IMR-90 (cell line): ENCODE data around the gene ZNF575. TPM values are rescaled to one million over a fixed set of nuclear protein-coding genes. Genes with fewer than 3 reads are reported as not detected.

Experiments
- ATAC-seq: fragments of 200-7000 bp; cut with Tn5 transposase; 2 replicates; pipeline ENCODE4 v1.9.1; 2020; ENCODE audit warnings: low read depth, mild to moderate bottlenecking, moderate library complexity
- BruUV-seq: library from RNA; stranded (reverse); fragments of 400-500 nt; replicated peaks from 2 replicates; lab custom pipeline; 2021; lab: Mats Ljungman, UMichigan
- CTCF ChIA-PET: fragments of 300-600 bp; formaldehyde crosslinking; extraction: SDS; loops from one replicate; lab custom pipeline; 2021; ENCODE audit warnings: antibody characterized with exemption; lab: Yijun Ruan, JAX
- POLR2A ChIA-PET: fragments of 300-600 bp; sonication (Branson Sonifier 250); formaldehyde crosslinking; loops from one replicate; lab custom pipeline; 2022; ENCODE audit warnings: antibody characterized with exemption; ENCODE audit not compliant: unreplicated experiment; lab: Charles Lee
- DNase-seq: peaks from one replicate; pipeline ENCODE4 v3.0.0; 2013
- H2AFZ ChIP-seq: replicated peaks from 2 replicates; pipeline ENCODE3; 2013; ENCODE audit warnings: low read length, mild to moderate bottlenecking; ENCODE audit not compliant: poor library complexity
- H2AK5ac ChIP-seq: 2 replicates; pipeline ENCODE4 v1.6.1; 2013; ENCODE audit warnings: low read depth, low read length, inconsistent platforms
- H2AK9ac ChIP-seq: replicated peaks from 2 replicates; pipeline ENCODE3; 2013; ENCODE audit warnings: mild to moderate bottlenecking, low read depth, low read length, moderate library complexity; ENCODE audit not compliant: poor library complexity
- H2BK120ac ChIP-seq: 2 replicates; pipeline ENCODE4 v1.6.1; 2013; ENCODE audit warnings: low read depth, low read length, inconsistent platforms
- H2BK15ac ChIP-seq: 3 replicates; pipeline ENCODE4 v1.6.1; 2013; ENCODE audit warnings: low read depth, low read length, inconsistent platforms
- H2BK20ac ChIP-seq: 2 replicates; pipeline ENCODE4 v1.6.1; 2013; ENCODE audit warnings: low read depth, mild to moderate bottlenecking, inconsistent platforms, low read length, moderate library complexity
- H2BK5ac ChIP-seq: 2 replicates; pipeline ENCODE4 v1.6.1; 2013; ENCODE audit warnings: mild to moderate bottlenecking, low read depth, low read length, inconsistent platforms; ENCODE audit not compliant: poor library complexity, severe bottlenecking
- H3K14ac ChIP-seq: replicated peaks from 2 replicates; pipeline ENCODE4 v1.6.1; 2013; ENCODE audit warnings: low read depth, low read length, inconsistent platforms
- H3K18ac ChIP-seq: 2 replicates; pipeline ENCODE4 v1.6.1; 2013; ENCODE audit warnings: low read depth, low read length, control low read depth
- H3K23ac ChIP-seq: 2 replicates; pipeline ENCODE4 v1.6.1; 2013; ENCODE audit warnings: low read depth, low read length, inconsistent platforms
- H3K27ac ChIP-seq: 2 replicates; pipeline ENCODE4 v1.5.1; 2013; ENCODE audit warnings: mild to moderate bottlenecking, control low read depth, low read length; ENCODE audit not compliant: insufficient read depth
- H3K27me3 ChIP-seq: 2 replicates; pipeline ENCODE4 v1.6.1; 2013; ENCODE audit warnings: low read length; ENCODE audit not compliant: control insufficient read depth, insufficient read depth
- H3K36me3 ChIP-seq: 2 replicates; pipeline ENCODE4 v1.6.1; 2013; ENCODE audit warnings: low read length, mixed read lengths; ENCODE audit not compliant: control insufficient read depth, insufficient read depth
- H3K4ac ChIP-seq: 2 replicates; pipeline ENCODE4 v1.6.1; 2013; ENCODE audit warnings: low read depth, low read length, inconsistent platforms
- H3K4me1 ChIP-seq: 2 replicates; pipeline ENCODE4 v1.6.1; 2013; ENCODE audit warnings: low read length, mixed read lengths; ENCODE audit not compliant: control insufficient read depth, insufficient read depth
- H3K4me2 ChIP-seq: 2 replicates; pipeline ENCODE4 v1.6.1; 2013; ENCODE audit warnings: low read depth, mild to moderate bottlenecking, control low read depth, low read length, moderate library complexity
- H3K4me3 ChIP-seq: 2 replicates; pipeline ENCODE4 v1.5.1; 2013; ENCODE audit warnings: low read depth, mild to moderate bottlenecking, control low read depth, low read length, moderate library complexity; ENCODE audit not compliant: insufficient read depth
- H3K56ac ChIP-seq: 2 replicates; pipeline ENCODE4 v1.6.1; 2013; ENCODE audit warnings: low read length, inconsistent platforms; ENCODE audit not compliant: insufficient read depth; ENCODE audit errors: extremely low read depth
- H3K79me1 ChIP-seq, 2 experiments: 2 replicates each; pipeline ENCODE4 v1.6.1; 2013; ENCODE audit warnings: low read length in 2 of 2, inconsistent platforms in 1 of 2, low read depth in 1 of 2
- H3K9ac ChIP-seq: 2 replicates; pipeline ENCODE4 v1.6.1; 2013; ENCODE audit warnings: low read depth, low read length, control low read depth
- H3K9me1 ChIP-seq: 2 replicates; pipeline ENCODE4 v1.6.1; 2013; ENCODE audit warnings: low read length, inconsistent platforms; ENCODE audit not compliant: insufficient read depth
- H3K9me3 ChIP-seq: 2 replicates; pipeline ENCODE4 v1.6.1; 2013; ENCODE audit warnings: low read length; ENCODE audit not compliant: control insufficient read depth, insufficient read depth
- H4K20me1 ChIP-seq: 2 replicates; pipeline ENCODE4 v1.6.1; 2013; ENCODE audit warnings: low read length, inconsistent platforms; ENCODE audit not compliant: insufficient read depth
- H4K5ac ChIP-seq: 2 replicates; pipeline ENCODE4 v1.6.1; 2013; ENCODE audit warnings: mild to moderate bottlenecking, low read depth, low read length, control low read depth
- H4K8ac ChIP-seq, 2 experiments: 2 replicates each; pipeline ENCODE4 v1.6.1; 2013; ENCODE audit warnings: low read depth in 2 of 2, low read length in 2 of 2, control low read depth in 1 of 2, inconsistent platforms in 1 of 2
- H4K91ac ChIP-seq: 2 replicates; pipeline ENCODE4 v1.6.1; 2013; ENCODE audit warnings: low read depth, low read length, inconsistent platforms; ENCODE audit not compliant: insufficient read depth
- BHLHE40 ChIP-seq: fragments of 150-350 bp; IDR thresholded peaks from 2 replicates; pipeline ENCODE4 v1.6.1; 2016; ENCODE audit warnings: mild to moderate bottlenecking, low read depth, low read length
- CEBPB ChIP-seq: IDR thresholded peaks from 2 replicates; pipeline ENCODE4 v1.6.1; 2012; ENCODE audit warnings: low read depth, low read length, improper control_type of control experiment
- CHD1 ChIP-seq: IDR thresholded peaks from 2 replicates; pipeline ENCODE4 v1.6.1; 2012; ENCODE audit warnings: low read depth, low read length, improper control_type of control experiment
- ELK1 ChIP-seq: fragments of 150-350 bp; IDR thresholded peaks from 2 replicates; pipeline ENCODE4 v1.6.1; 2016; ENCODE audit warnings: low read depth, mild to moderate bottlenecking, low read length, moderate library complexity, borderline replicate concordance
- FOS ChIP-seq: fragments of 150-350 bp; IDR thresholded peaks from 2 replicates; pipeline ENCODE4 v1.6.1; 2016; ENCODE audit warnings: low read depth, low read length
- MAFK ChIP-seq: IDR thresholded peaks from 2 replicates; pipeline ENCODE4 v1.6.1; 2012; ENCODE audit warnings: low read depth, low read length, improper control_type of control experiment
- MAZ ChIP-seq: IDR thresholded peaks from 2 replicates; pipeline ENCODE4 v1.6.1; 2012; ENCODE audit warnings: low read depth, mild to moderate bottlenecking, low read length, improper control_type of control experiment, moderate library complexity, borderline replicate concordance
- MXI1 ChIP-seq: IDR thresholded peaks from 2 replicates; pipeline ENCODE4 v1.6.1; 2012; ENCODE audit warnings: low read depth, mild to moderate bottlenecking, low read length, moderate library complexity, borderline replicate concordance
- NFE2L2 ChIP-seq: fragments of 150-350 bp; IDR thresholded peaks from 2 replicates; pipeline ENCODE4 v1.6.1; 2016; ENCODE audit warnings: low read depth, mild to moderate bottlenecking, low read length
- POLR2A ChIP-seq: IDR thresholded peaks from 2 replicates; pipeline ENCODE4 v1.6.1; 2012; ENCODE audit warnings: mild to moderate bottlenecking, low read depth, low read length
- RAD21 ChIP-seq: IDR thresholded peaks from 2 replicates; pipeline ENCODE4 v1.6.1; 2012; ENCODE audit warnings: low read length, improper control_type of control experiment
- RCOR1 ChIP-seq: IDR thresholded peaks from 2 replicates; pipeline ENCODE4 v1.6.1; 2012; ENCODE audit warnings: mild to moderate bottlenecking, low read length, improper control_type of control experiment; ENCODE audit not compliant: insufficient replicate concordance
- RFX5 ChIP-seq: IDR thresholded peaks from 2 replicates; pipeline ENCODE4 v1.8.0; 2012; ENCODE audit warnings: low read depth, mild to moderate bottlenecking, low read length, moderate library complexity
- SMC3 ChIP-seq: fragments of 150-350 bp; IDR thresholded peaks from 2 replicates; pipeline ENCODE4 v1.6.1; 2016; ENCODE audit warnings: low read depth, mild to moderate bottlenecking, antibody characterized with exemption, low read length, moderate library complexity
- USF2 ChIP-seq: fragments of 150-350 bp; IDR thresholded peaks from 2 replicates; pipeline ENCODE4 v1.6.1; 2017; ENCODE audit warnings: mild to moderate bottlenecking, antibody characterized with exemption, low read length, low read depth
- WGBS, 2 experiments: methylation state at CpG; one replicate each; pipeline versions ENCODE4 v1.1.5 to v1.1.7; 2013; ENCODE audit warnings: missing lambda C conversion rate in 2 of 2; ENCODE audit not compliant: insufficient read length in 1 of 2; ENCODE audit errors: extremely low coverage in 2 of 2; 5-methylcytosine and 5-hydroxymethylcytosine counted together
- dilution Hi-C: fragments of 300-500 bp; cut with HindIII; formaldehyde crosslinking; loops from one replicate; pipeline ENCODE4 v1.14.3; 2018; ENCODE audit warnings: low sequenced_read_pairs; ENCODE audit not compliant: unreplicated experiment
- in situ Hi-C: fragments of 300-500 bp; cut with MboI; formaldehyde crosslinking; loops from 3 replicates; pipeline ENCODE4 v1.14.3; 2019; ENCODE audit warnings: low sequenced_read_pairs, inconsistent platforms, mixed read lengths
- intact Hi-C: fragments of 100-400 bp; cut with micrococcal nuclease; formaldehyde crosslinking; loops from 2 replicates; pipeline ENCODE4 v1.10.0; 2022
- polyA plus RNA-seq, 3 experiments: library from polyadenylated mRNA; depleted of rRNA; stranded (reverse); fragments of >200 nt; gene quantifications; 2 replicates each; pipeline ENCODE4 v1.2.3, GENCODE V29; 2012; ENCODE audit warnings: low replicate concordance in 1 of 3
- total RNA-seq: library from RNA; depleted of rRNA; stranded (reverse); fragments of >200 nt; gene quantifications from 2 replicates; pipeline ENCODE4 v1.2.3, GENCODE V29; 2012

The ZNF575 gene
- total and polyA plus RNA-seq, 2 of the 4 experiments (the other 2 are of a cell fraction) = 0.77 TPM; not detected in 1

GRCh38 chr19:43562698-43563241 is 29.8 kb downstream of the ZNF575 start:
- Histone ChIP-seq H3K56ac (no peak overlapping the region), H4K5ac (peak overlapping the region; percentile 13; the same call in 1 of the 2 replicates), H2BK20ac (peak overlapping the region; percentile 47; the same call in 1 of the 2 replicates), H3K4me3 (no peak overlapping the region), H3K9ac (no peak overlapping the region), H4K20me1 (peaks cover 6% of the 10 kb centered on the region; the same call in 1 of the 2 replicates), H3K23ac (peak overlapping the region; percentile 48; the same call in 1 of the 2 replicates), H3K14ac (peak overlapping the region; percentile 86; the same call in 1 of the 2 replicates), H2AFZ (peak overlapping the region; percentile 13), H4K8ac (peak overlapping the region in 1 of 2 experiments; percentile 41; a peak in 1 of 4 replicates), H2BK15ac (no peak overlapping the region), H3K18ac (no peak overlapping the region), H2BK120ac (peak overlapping the region; percentile 84), H3K4me1 (peaks cover 5% of the 10 kb centered on the region), H3K27ac (peak overlapping the region; percentile 26; the same call in 1 of the 2 replicates), H3K4me2 (no peak overlapping the region), H3K27me3 (no peaks in the 10 kb centered on the region), H3K36me3 (peaks cover 9% of the 10 kb centered on the region), H3K4ac (peak overlapping the region; percentile 85), H3K79me1 (peaks cover 16 to 51% of the 10 kb centered on the region in 2 experiments; a peak in 3 of 4 replicates), H3K9me3 (no peaks in the 10 kb centered on the region), H2AK5ac (peak overlapping the region; percentile 92; the same call in 1 of the 2 replicates), H2AK9ac (no peak overlapping the region), H3K9me1 (peaks cover 29% of the 10 kb centered on the region), H4K91ac (peak overlapping the region; percentile 14; the same call in 1 of the 2 replicates), H2BK5ac (peak overlapping the region; percentile 90)
- intact Hi-C loops = no loop called here
- BruUV-seq = no TSS peak
- no peak for TF ChIP-seq RCOR1
- no peak for TF ChIP-seq MXI1
- no peak for TF ChIP-seq MAFK
- no peak for TF ChIP-seq POLR2A
- TF ChIP-seq NFE2L2 = no peak
- TF ChIP-seq CEBPB = no peak
- TF ChIP-seq RFX5 = no peak
- TF ChIP-seq MAZ = no peak
- TF ChIP-seq FOS = no peak
- TF ChIP-seq ELK1 = no peak
- no peak for TF ChIP-seq BHLHE40
- TF ChIP-seq USF2 = no peak
- TF ChIP-seq SMC3 = no peak
- no peak for TF ChIP-seq RAD21
- TF ChIP-seq CHD1 = no peak
- CTCF ChIA-PET = no interaction called here
- DNase-seq (peak; percentile 76), ATAC-seq (peak; percentile 44)
- POLR2A ChIA-PET = interaction anchor here (0.6 kb wide), 1 partner anchor 29 kb away, joined by 3 read pairs; no protein-coding TSS in a partner anchor
- in situ Hi-C loops = no loop called here
- dilution Hi-C loops = no loop called here
- WGBS, 2 experiments = no CpG with 5 or more reads among the region's 14 CpGs
